GM21390 (cell line): Measurements from ENCODE around the gene CACFD1.

ENCODE experiments used
- ATAC-seq: cut with Tn5 transposase; IDR thresholded peaks from one replicate; pipeline ENCODE4 v1.9.1; 2021; ENCODE audit not compliant: unreplicated experiment

The CACFD1 gene

GRCh38 chr9:133496861-133497842 lies 37.4 kb downstream of the CACFD1 start:
- no peak for ATAC-seq

DNA sequence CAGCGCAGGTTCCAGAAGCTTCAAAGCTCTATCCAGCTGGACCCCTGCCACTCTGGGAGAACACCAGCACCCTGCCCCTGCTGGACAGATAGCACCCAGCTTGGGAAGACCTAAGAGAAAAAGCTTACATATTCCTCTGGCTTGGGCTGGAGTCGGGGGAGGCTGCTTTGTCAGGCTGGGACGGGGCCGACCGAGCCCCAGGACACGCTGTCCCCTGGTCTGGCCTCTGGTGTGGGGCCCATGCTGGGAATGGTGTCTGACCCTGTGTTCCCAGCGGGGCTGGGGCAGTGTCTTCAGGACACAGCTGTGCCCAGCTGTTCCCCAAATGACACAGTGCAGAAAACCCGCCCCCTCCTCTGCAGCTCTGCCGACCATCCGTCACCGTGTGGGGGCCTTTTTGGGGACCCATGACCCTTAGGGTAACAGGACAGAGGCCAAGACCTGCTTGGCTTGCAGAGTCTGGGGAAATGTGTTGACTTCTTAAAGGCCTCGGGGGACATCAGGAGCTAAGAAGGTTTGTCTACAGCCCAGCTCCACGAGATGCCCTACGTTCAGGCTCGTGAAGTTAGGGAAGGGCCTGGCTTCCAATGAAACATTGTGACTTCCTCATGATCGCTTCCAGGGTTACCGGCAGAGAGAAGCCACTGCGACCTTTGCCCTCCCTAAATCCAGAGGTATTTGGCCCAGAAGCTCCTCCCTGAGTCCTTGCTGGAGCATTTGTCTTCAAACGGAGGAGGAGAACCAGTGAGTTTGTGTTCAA lies 39.5 kb downstream of the CACFD1 start:
- no peak for ATAC-seq

DNA sequence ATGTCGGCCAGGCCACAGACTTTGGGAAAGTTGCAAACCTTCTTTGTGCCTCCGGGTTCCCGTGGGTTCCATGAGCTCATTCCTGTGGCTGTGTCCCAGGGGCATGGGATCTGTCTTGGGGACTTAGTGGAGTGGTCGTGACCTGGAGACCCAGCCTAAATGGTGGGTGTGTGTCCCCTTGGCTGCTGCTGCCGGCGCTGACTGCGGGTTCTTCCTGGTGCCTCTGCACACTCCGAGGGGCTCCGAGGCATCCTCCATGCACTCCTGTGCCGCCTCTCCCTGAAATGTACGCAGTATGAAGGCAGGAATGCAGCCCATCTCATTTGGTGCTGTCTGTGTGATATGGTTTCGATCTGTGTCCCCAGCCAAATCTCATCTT lies 40.1 kb downstream of the CACFD1 start:
- ATAC-seq: no peak

- no peak for ATAC-seq
Measured at GRCh38 chr9:133502112-133502511, 42.3 kb downstream of the CACFD1 start.

DNA sequence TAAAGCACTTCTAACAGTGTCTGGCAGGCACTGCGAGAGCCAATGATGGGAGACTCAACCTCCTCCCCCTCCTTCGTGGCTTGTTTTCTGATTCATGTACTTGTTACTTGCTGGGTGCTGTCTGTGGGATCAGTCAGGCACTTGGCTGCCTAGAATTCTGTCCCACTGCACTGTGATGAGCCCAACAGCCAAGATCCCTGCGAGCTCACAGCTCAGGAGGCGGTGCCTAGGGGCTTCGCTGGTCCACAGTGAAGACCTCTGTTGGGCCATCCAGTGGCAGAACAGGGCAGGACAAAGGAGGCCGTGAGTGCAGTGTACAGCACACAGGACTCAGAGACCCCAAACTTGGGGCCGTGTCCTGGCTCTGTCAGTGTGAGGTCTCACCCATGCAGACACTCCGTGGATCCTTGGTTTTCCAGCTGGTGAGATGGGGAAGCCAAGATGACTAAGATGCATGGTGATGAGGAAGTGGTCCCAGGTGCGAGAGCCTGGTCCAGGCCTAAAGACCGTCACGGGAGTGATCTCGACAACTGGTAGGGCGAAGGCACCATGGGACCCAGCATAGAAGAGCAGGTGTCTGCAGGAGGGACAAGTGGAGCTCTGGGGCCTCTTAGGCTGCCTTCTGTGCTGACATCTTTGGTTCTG lies 45.5 kb downstream of the CACFD1 start:
- ATAC-seq: no peak

- no peak for ATAC-seq
Measured at GRCh38 chr9:133505901-133506652, 46.3 kb downstream of the CACFD1 start.

- ATAC-seq: no peak
Measured at GRCh38 chr9:133506653-133507038, 46.9 kb downstream of the CACFD1 start.

DNA sequence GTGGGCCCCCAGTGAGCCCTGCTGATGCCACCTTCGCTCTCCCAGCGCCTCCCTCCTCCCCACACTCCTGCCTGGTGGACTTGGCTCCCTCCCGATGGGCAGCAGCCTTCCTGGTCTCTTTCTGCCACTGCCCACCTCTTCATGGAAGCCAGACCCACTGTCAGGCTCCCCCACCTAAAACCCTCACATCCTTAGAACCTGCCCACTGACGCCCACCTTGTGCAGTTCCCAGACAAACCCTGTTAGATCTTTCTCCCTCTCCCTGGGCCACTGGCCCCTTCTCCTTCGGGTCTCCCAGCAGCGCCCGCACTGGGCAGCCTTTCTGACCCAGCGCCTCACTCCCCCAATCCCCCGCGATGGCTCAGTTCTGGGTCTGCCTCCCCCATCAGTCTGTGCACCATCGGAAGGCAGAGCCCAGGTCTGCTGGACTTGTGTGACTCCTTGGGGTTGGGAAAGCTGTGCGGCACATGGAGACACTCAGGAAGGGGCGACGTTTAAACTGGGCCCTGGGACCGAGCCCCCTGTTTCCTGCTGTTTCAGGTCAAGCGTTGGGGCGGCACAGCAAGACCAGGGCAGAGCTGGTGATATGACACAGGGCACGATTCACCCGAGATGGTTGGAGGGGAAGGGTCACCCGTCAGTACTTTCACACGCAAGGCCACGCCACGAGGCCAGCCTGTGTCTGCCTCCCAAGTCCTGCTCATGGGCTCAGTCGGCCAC lies 47.6 kb downstream of the CACFD1 start:
- ATAC-seq: no peak

DNA sequence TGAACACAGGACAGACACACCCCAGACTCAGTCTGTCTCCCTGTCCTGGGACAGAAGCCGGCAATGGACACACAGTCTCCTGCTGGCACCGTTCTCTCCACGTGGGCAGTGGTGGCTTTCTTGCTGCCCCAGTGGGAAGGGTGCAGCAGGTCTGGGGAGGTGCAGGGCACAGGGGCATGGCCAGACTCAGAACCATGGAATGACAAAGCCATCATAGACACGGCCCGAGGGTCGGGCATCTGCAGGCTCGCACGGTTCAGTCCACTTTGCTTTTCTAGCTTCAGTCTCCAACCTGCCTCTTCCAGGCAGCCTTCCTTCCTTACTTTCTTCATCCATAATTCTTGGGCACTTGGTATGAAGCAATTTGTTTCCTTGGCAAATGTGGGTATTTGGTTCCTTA lies 48.3 kb downstream of the CACFD1 start:
- ATAC-seq: no peak

GRCh38 chr9:133509179-133510083 lies 49.7 kb downstream of the CACFD1 start:
- no peak for ATAC-seq

- ATAC-seq: no peak
Measured at GRCh38 chr9:133510926-133511505, 51.2 kb downstream of the CACFD1 start.

DNA sequence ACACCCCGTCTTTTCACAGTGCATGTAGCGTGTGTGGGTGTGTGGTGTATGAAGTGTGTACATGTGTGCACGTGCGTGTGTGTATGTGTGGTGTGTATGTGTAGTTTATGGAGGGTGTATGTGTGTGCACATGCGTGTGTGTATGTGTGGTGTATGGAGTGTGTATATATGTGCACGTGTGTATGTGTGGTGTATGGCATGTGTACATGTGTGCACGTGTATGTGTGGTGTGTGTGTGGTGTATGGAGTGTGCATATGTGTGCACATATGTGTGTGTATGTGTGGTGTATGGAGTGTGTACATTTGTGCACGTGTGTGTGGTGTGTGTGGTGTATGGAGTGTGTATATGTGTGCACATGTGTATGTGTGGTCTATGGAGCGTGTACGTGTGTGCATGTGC lies 51.8 kb downstream of the CACFD1 start:
- ATAC-seq: no peak

- no peak for ATAC-seq
Measured at GRCh38 chr9:133512253-133513213, 52.8 kb downstream of the CACFD1 start.

DNA sequence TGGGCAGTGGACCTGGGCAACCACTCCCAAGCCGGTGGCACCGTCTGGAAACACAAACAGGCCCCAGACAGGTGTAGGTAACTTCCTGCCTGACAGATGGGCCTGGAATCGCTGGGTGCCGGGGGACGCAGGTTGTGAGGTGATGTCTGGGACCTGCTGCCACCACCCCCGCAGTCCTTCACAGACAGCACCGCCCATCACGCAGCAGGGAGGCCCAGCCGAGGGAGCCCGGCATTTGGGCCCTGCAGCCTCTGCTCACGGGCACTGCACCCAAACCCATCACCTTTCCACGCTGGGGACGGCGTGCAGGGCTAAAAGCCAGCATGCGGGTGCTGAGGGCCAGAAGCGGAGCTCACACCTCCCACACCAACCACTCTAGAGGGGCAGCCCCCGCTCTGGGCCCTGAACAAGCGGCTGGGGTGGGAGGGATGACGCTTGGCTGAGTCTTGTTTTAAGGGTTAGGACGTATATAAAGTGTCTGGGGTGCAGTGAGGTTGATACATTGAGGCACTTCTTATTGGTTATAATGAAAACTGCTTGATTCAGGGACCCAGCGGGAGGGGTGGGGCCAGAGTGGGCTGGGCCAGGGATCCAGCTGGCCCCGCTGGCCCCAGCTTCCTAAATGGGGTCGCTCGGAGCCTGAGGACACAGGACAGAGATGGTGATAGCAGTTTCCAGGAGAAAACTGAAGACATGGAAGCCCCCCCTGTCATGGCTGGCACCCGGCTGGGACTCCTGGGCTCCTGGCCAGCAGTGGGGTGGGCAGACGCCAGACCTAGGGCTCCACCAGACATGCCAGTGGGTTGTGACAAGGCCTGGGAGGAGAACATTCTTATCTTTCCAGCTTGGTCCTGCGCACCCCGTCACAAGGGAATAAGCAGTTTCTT lies 53.7 kb downstream of the CACFD1 start:
- ATAC-seq: no peak

GRCh38 chr9:133514460-133515239 lies 54.9 kb downstream of the CACFD1 start:
- no peak for ATAC-seq

DNA sequence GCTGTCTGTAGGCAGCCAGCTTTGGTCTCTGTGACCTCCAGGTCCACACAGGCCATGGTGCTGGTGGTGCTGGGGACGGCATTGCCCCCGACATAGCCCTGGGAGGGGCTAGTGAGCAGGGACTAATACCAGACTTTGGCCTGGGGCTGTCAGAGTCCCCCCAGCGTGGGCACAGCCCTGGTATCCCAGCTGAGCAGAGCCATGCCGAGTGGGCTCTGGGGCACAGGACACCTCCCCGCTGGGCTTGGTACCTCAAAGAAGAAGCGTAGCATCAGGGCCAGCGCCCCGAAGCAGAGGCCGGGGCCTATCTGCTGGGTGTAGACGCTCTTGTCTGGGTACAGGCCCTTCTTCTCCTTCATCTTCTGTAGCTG lies 55.4 kb downstream of the CACFD1 start:
- no peak for ATAC-seq
